Measurements from ENCODE around the gene PGGT1B. TPM values are rescaled to one million over a fixed set of nuclear protein-coding genes. Genes with fewer than 3 reads are reported as not detected.

Gene PGGT1B
- total and polyA plus RNA-seq, 2 donors (not counting 1 experiment from before 2014, with no cell fraction given), result 3.8 to 63.4 TPM

DNA sequence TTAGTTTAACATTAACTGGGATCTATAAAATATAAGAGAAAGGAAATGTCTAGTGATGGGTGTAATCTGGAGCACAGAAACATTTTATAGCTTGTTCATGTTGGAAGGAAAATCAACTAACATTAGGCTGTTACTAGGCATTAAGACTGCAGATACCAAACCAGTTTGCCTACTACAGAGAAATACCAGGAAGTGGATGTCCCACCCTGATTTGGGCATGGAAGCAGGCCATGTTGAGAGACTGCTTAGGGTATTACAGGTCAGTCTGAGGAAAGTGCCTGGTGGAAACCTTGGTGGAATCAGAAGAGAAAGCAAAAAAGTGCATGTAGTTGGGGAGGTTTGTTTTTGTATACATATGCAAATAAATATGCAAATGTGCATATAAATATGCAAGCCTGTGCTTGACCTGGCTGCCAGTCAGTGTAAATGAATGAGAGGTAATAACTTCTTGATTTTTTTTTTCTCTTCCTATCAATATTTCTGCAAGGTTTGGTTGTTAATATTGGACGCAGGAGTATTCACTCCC is 43.4 kb upstream of the PGGT1B start:
- 100% methylated on average over 1 of the region's 1 CpG for WGBS (ENCODE audit: insufficient coverage)
- DNase-seq, result no peak
- Histone ChIP-seq H3K9me3 (ENCODE audit: control extremely low read depth in 1 of 3, control insufficient read depth in 2 of 3, insufficient read depth in 1 of 3, low read length in 2 of 3) (no peaks in the 10 kb centered on the region), H3K27ac (ENCODE audit: low read length in 2 of 2) (no peak overlapping the region), H3K4me2 (replicated peaks; ENCODE audit: low read depth, low read length, poor library complexity, severe bottlenecking) (no peak overlapping the region), H2AFZ (ENCODE audit: insufficient read depth, low read depth, low read length, poor library complexity, severe bottlenecking) (no peak overlapping the region), H3K27me3 (replicated peaks in 1 of 4; ENCODE audit: control extremely low read depth in 1 of 4, control insufficient read depth in 3 of 4, insufficient read depth in 4 of 4, low read length in 3 of 4) (peaks cover 0 to 5% (median 1%) of the 10 kb centered on the region in 4 experiments), H3K4me3 (ENCODE audit: control extremely low read depth in 1 of 5, extremely low read depth in 1 of 5, insufficient read depth in 1 of 5, low read depth in 2 of 5, low read length in 4 of 5) (no peak overlapping the region), H3K36me3 (replicated peaks in 1 of 2; ENCODE audit: control extremely low read depth in 1 of 2, control insufficient read depth in 1 of 2, extremely low read depth in 1 of 2, insufficient read depth in 2 of 2, low read length in 1 of 2) (no peaks in the 10 kb centered on the region), H3K79me2 (ENCODE audit: control insufficient read depth, insufficient read depth, low read length) (no peaks in the 10 kb centered on the region), H3K9ac (ENCODE audit: low read length) (no peak overlapping the region), H4K20me1 (ENCODE audit: control insufficient read depth, insufficient read depth, low read length, poor library complexity, severe bottlenecking) (no peaks in the 10 kb centered on the region), H3K4me1 (ENCODE audit: control insufficient read depth in 2 of 2, insufficient read depth in 2 of 2, low read length in 2 of 2) (no peaks in the 10 kb centered on the region)
- CTCF ChIA-PET, result interaction anchor here (1.6 to 12.6 kb wide), 2 partner anchors 267 to 278 kb away, joined by 4 to 327 read pairs; no protein-coding TSS in a partner anchor
- Mint-ChIP-seq H3K27me3 (peaks cover 7% of the 10 kb centered on the region), H3K9me3 (ENCODE audit: insufficient read depth) (no peaks in the 10 kb centered on the region), H3K4me3 (no peak overlapping the region), H3K4me1 (no peaks in the 10 kb centered on the region), H3K27ac (no peak overlapping the region)
- no peak for ATAC-seq (ENCODE audit: low read depth)
- TF ChIP-seq EZH2 (IDR thresholded peaks at IDR 0.05; ENCODE audit: borderline replicate concordance, insufficient read depth, low read depth, low read length, poor library complexity, severe bottlenecking), result no peak
- TF ChIP-seq, protein P1, sequence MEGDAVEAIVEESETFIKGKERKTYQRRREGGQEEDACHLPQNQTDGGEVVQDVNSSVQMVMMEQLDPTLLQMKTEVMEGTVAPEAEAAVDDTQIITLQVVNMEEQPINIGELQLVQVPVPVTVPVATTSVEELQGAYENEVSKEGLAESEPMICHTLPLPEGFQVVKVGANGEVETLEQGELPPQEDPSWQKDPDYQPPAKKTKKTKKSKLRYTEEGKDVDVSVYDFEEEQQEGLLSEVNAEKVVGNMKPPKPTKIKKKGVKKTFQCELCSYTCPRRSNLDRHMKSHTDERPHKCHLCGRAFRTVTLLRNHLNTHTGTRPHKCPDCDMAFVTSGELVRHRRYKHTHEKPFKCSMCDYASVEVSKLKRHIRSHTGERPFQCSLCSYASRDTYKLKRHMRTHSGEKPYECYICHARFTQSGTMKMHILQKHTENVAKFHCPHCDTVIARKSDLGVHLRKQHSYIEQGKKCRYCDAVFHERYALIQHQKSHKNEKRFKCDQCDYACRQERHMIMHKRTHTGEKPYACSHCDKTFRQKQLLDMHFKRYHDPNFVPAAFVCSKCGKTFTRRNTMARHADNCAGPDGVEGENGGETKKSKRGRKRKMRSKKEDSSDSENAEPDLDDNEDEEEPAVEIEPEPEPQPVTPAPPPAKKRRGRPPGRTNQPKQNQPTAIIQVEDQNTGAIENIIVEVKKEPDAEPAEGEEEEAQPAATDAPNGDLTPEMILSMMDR (IDR thresholded peaks at IDR 0.05), result no peak
- POLR2A ChIA-PET, result no interaction called here
- intact Hi-C loops (cut with micrococcal nuclease), result loop anchor here (5.0 kb wide), 1 partner anchor 209 kb away; no protein-coding TSS in a partner anchor

DNA sequence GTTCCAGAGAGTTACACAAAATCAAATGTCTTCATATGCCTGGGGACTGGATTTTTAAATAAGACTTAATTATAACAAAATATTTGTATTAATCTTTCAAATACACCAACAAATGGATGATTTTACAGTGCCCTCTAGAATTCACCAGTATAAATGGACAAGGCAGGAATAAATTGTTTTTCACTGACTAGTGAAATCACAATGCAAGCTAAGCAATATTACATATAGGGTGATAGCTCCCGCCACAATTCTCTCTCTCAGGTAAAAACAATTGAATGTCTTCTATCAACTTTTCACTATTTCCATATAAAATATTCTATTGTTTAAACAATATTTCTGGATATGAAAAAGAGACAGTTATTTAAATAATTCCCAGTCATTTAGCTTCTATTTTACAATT is 41.8 kb upstream of the PGGT1B start:
- no peaks in the 10 kb centered on the region for H4K20me1 ChIP-seq (ENCODE audit: control insufficient read depth, insufficient read depth, low read length, poor library complexity, severe bottlenecking)
- Mint-ChIP-seq H3K27me3 (peaks cover 7% of the 10 kb centered on the region), H3K27ac (no peak overlapping the region), H3K9me3 (ENCODE audit: insufficient read depth) (no peaks in the 10 kb centered on the region), H3K4me3 (no peak overlapping the region), H3K4me1 (no peaks in the 10 kb centered on the region)
- H3K27ac ChIP-seq (ENCODE audit: low read length in 2 of 2), result no peak overlapping the region
- CTCF ChIA-PET, result interaction anchor here (0.9 to 12.6 kb wide), 6 partner anchors 7 to 298 kb away, joined by 3 to 327 read pairs (median 4); partner anchors contain the start of genes CCDC112 and TICAM2
- TF ChIP-seq, protein P1 (IDR thresholded peaks at IDR 0.05), result no peak
- no peak for TF ChIP-seq EZH2 (IDR thresholded peaks at IDR 0.05; ENCODE audit: borderline replicate concordance, insufficient read depth, low read depth, low read length, poor library complexity, severe bottlenecking)
- no CpG with 5 or more reads among the region's 1 CpG for WGBS (ENCODE audit: insufficient coverage)
- H2AFZ ChIP-seq (ENCODE audit: insufficient read depth, low read depth, low read length, poor library complexity, severe bottlenecking), result no peak overlapping the region
- H3K79me2 ChIP-seq (ENCODE audit: control insufficient read depth, insufficient read depth, low read length), result no peaks in the 10 kb centered on the region
- DNase-seq (no peak), ATAC-seq (ENCODE audit: low read depth) (no peak)
- H3K36me3 ChIP-seq (replicated peaks in 1 of 2; ENCODE audit: control extremely low read depth in 1 of 2, control insufficient read depth in 1 of 2, extremely low read depth in 1 of 2, insufficient read depth in 2 of 2, low read length in 1 of 2), result no peaks in the 10 kb centered on the region
- no peaks in the 10 kb centered on the region for H3K4me1 ChIP-seq (ENCODE audit: control insufficient read depth in 2 of 2, insufficient read depth in 2 of 2, low read length in 2 of 2)
- H3K9me3 ChIP-seq (ENCODE audit: control extremely low read depth in 1 of 3, control insufficient read depth in 2 of 3, insufficient read depth in 1 of 3, low read length in 2 of 3), result no peaks in the 10 kb centered on the region
- H3K4me3 ChIP-seq (ENCODE audit: control extremely low read depth in 1 of 5, extremely low read depth in 1 of 5, insufficient read depth in 1 of 5, low read depth in 2 of 5, low read length in 4 of 5), result no peak overlapping the region
- no peak overlapping the region for H3K9ac ChIP-seq (ENCODE audit: low read length)
- H3K27me3 ChIP-seq (replicated peaks in 1 of 4; ENCODE audit: control extremely low read depth in 1 of 4, control insufficient read depth in 3 of 4, insufficient read depth in 4 of 4, low read length in 3 of 4), result peaks cover 0 to 5% (median 1%) of the 10 kb centered on the region in 4 experiments
- intact Hi-C loops (cut with micrococcal nuclease), result no loop called here
- POLR2A ChIA-PET, result no interaction called here
- no peak overlapping the region for H3K4me2 ChIP-seq (replicated peaks; ENCODE audit: low read depth, low read length, poor library complexity, severe bottlenecking)

Data from B cell (primary cell).